HCT116 (cell line): ENCODE results near the gene PCARE.

Experiments used
- CEBPB ChIP-seq: IDR thresholded peaks from 2 replicates; pipeline ENCODE4 v1.6.1; 2012; ENCODE audit warnings: low read depth
- POLR2A ChIP-seq: IDR thresholded peaks from 2 replicates; pipeline ENCODE4 v1.7.0; 2011; ENCODE audit warnings: borderline replicate concordance; ENCODE audit not compliant: insufficient read depth, insufficient read length; ENCODE audit errors: extremely low read depth
- POLR2AphosphoS5 ChIP-seq: IDR thresholded peaks from 2 replicates; pipeline ENCODE4 v1.6.1; 2011; ENCODE audit warnings: mild to moderate bottlenecking, low read depth, low read length, moderate library complexity
- ZNF274 ChIP-seq: fragments of 200-500 bp; sonication (Bioruptor generic); IDR thresholded peaks from 2 replicates; pipeline ENCODE4 v1.6.1; 2014; ENCODE audit warnings: mild to moderate bottlenecking, low read depth, low read length, inconsistent platforms
- TF ChIP-seq, protein P1 (sequence below), 3 experiments: fragments of 200-600 bp in 1 of 3; sonication (generic) in 1 of 3; IDR thresholded peaks in 2 of 3; conservative IDR thresholded peaks in 1 of 3; 2 replicates each; pipeline ENCODE4 v1.5.1; 2012 to 2017; ENCODE audit warnings: low read depth in 2 of 3, low read length in 2 of 3, antibody characterized with exemption in 1 of 3, borderline replicate concordance in 1 of 3, control low read depth in 1 of 3, mild to moderate bottlenecking in 1 of 3, mixed read lengths in 1 of 3, mixed run types in 1 of 3, moderate library complexity in 1 of 3; ENCODE audit not compliant: insufficient read depth in 1 of 3
- TF ChIP-seq, protein P2 (sequence below): IDR thresholded peaks from 2 replicates; pipeline ENCODE4 v1.6.1; 2012

DNA sequence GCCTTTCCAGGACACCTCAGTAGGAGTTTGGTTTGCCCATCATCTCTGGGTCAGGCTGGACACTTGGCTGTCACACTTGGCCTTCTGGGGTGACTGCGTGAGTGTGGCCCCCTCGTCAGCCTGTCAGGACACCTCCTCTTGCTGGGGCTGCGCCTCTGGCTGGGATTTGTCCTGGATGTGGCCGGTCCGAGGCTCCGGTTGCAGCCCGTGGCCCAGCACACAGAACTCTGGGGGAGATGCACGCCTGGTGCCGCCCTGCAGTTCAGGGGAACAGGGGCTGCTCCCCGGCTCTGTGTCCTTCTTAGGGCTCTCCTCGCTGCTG is 9.6 kb downstream of the PCARE start:
- no peak for TF ChIP-seq POLR2AphosphoS5
- TF ChIP-seq, protein P1, sequence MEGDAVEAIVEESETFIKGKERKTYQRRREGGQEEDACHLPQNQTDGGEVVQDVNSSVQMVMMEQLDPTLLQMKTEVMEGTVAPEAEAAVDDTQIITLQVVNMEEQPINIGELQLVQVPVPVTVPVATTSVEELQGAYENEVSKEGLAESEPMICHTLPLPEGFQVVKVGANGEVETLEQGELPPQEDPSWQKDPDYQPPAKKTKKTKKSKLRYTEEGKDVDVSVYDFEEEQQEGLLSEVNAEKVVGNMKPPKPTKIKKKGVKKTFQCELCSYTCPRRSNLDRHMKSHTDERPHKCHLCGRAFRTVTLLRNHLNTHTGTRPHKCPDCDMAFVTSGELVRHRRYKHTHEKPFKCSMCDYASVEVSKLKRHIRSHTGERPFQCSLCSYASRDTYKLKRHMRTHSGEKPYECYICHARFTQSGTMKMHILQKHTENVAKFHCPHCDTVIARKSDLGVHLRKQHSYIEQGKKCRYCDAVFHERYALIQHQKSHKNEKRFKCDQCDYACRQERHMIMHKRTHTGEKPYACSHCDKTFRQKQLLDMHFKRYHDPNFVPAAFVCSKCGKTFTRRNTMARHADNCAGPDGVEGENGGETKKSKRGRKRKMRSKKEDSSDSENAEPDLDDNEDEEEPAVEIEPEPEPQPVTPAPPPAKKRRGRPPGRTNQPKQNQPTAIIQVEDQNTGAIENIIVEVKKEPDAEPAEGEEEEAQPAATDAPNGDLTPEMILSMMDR (IDR thresholded peaks at IDR 0.05 in 2 of 3, conservative IDR thresholded peaks at IDR 0.05 in 1 of 3; ENCODE audit: borderline replicate concordance in 1 of 3, insufficient read depth in 1 of 3, low read depth in 2 of 3, low read length in 2 of 3): no peak
- no peak for TF ChIP-seq ZNF274
- no peak for TF ChIP-seq POLR2A
- no peak for TF ChIP-seq CEBPB
- TF ChIP-seq, protein P2, sequence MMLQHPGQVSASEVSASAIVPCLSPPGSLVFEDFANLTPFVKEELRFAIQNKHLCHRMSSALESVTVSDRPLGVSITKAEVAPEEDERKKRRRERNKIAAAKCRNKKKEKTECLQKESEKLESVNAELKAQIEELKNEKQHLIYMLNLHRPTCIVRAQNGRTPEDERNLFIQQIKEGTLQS: no peak
